Mesenchymal stem cell (in vitro differentiated cells and primary cell): ENCODE data around the gene ENO1.

Experiments used
- DNase-seq: peaks from one replicate; pipeline ENCODE4 v3.0.0-alpha.2; 2013
- H2AFZ ChIP-seq: one replicate; pipeline ENCODE4 v1.6.1; 2013; ENCODE audit warnings: low read depth, mild to moderate bottlenecking, control low read depth, inconsistent platforms, low read length, moderate library complexity
- H2AK5ac ChIP-seq: 2 replicates; pipeline ENCODE4 v1.6.1; 2013; ENCODE audit warnings: low read length, moderate library complexity, mild to moderate bottlenecking, inconsistent platforms; ENCODE audit not compliant: severe bottlenecking
- H2BK120ac ChIP-seq: one replicate; pipeline ENCODE4 v1.6.1; 2013; ENCODE audit warnings: low read depth, mild to moderate bottlenecking, inconsistent platforms, low read length, moderate library complexity
- H2BK12ac ChIP-seq, 2 experiments: one replicate each; pipeline ENCODE4 v1.6.1; 2013; ENCODE audit warnings: inconsistent platforms in 2 of 2, low read length in 2 of 2, mild to moderate bottlenecking in 2 of 2, moderate library complexity in 2 of 2, control low read depth in 1 of 2
- H2BK15ac ChIP-seq: one replicate; pipeline ENCODE4 v1.6.1; 2013; ENCODE audit warnings: mild to moderate bottlenecking, low read depth, inconsistent platforms; ENCODE audit not compliant: poor library complexity, severe bottlenecking
- H2BK5ac ChIP-seq: 2 replicates; pipeline ENCODE4 v1.6.1; 2013; ENCODE audit warnings: low read depth, mild to moderate bottlenecking, low read length, control low read depth, inconsistent platforms; ENCODE audit not compliant: poor library complexity, severe bottlenecking
- H3K14ac ChIP-seq, 2 experiments: one replicate each; pipeline ENCODE4 v1.6.1; 2013; ENCODE audit warnings: inconsistent platforms in 2 of 2, low read length in 2 of 2, control low read depth in 1 of 2, mild to moderate bottlenecking in 1 of 2, moderate library complexity in 1 of 2
- H3K18ac ChIP-seq, 2 experiments: one replicate each; pipeline ENCODE4 v1.6.1; 2013; ENCODE audit warnings: inconsistent platforms in 2 of 2, low read length in 2 of 2, control low read depth in 1 of 2, low read depth in 1 of 2, mild to moderate bottlenecking in 1 of 2
- H3K23ac ChIP-seq, 2 experiments: one replicate each; pipeline ENCODE4 v1.6.1; 2013; ENCODE audit warnings: inconsistent platforms in 2 of 2, low read length in 2 of 2, mild to moderate bottlenecking in 2 of 2, moderate library complexity in 2 of 2, control low read depth in 1 of 2
- H3K27ac ChIP-seq: 2 replicates; pipeline ENCODE4 v1.5.1; 2013; ENCODE audit warnings: mild to moderate bottlenecking, moderate library complexity, low read length, control low read depth, inconsistent platforms; ENCODE audit not compliant: poor library complexity, severe bottlenecking
- H3K27me3 ChIP-seq, 2 experiments: 2 replicates each; pipeline versions ENCODE4 v1.6.1 to v1.7.0; 2013; ENCODE audit warnings: low read length in 2 of 2, mild to moderate bottlenecking in 2 of 2, moderate library complexity in 2 of 2, control low read depth in 1 of 2, inconsistent platforms in 1 of 2; ENCODE audit not compliant: control insufficient read depth in 1 of 2, insufficient read depth in 1 of 2
- H3K36me3 ChIP-seq, 2 experiments: 2 replicates each; pipeline versions ENCODE4 v1.6.1 to v1.7.0; 2013; ENCODE audit warnings: low read length in 2 of 2, control low read depth in 1 of 2, inconsistent platforms in 1 of 2, low read depth in 1 of 2, mild to moderate bottlenecking in 1 of 2; ENCODE audit not compliant: insufficient read depth in 2 of 2, control insufficient read depth in 1 of 2
- H3K4ac ChIP-seq, 2 experiments: one replicate each; pipeline ENCODE4 v1.6.1; 2013; ENCODE audit warnings: inconsistent platforms in 2 of 2, low read length in 2 of 2, mild to moderate bottlenecking in 2 of 2, moderate library complexity in 2 of 2, control low read depth in 1 of 2, low read depth in 1 of 2
- H3K4me1 ChIP-seq: 2 replicates; pipeline ENCODE4 v1.6.1; 2013; ENCODE audit warnings: low read depth, low read length, control low read depth; ENCODE audit not compliant: control insufficient read depth, insufficient read depth
- H3K4me2 ChIP-seq: 2 replicates; pipeline ENCODE4 v1.6.1; 2013; ENCODE audit warnings: low read length, mild to moderate bottlenecking, inconsistent platforms; ENCODE audit not compliant: poor library complexity, severe bottlenecking
- H3K4me3 ChIP-seq, 2 experiments: 2 replicates each; pipeline versions ENCODE4 v1.5.1 to v1.7.0; 2013; ENCODE audit warnings: low read length in 2 of 2, mild to moderate bottlenecking in 2 of 2, control low read depth in 1 of 2, low read depth in 1 of 2; ENCODE audit not compliant: insufficient read depth in 1 of 2
- H3K79me1 ChIP-seq: replicated peaks from 2 replicates; pipeline ENCODE4 v1.6.1; 2013; ENCODE audit warnings: mild to moderate bottlenecking, control low read depth, low read length, inconsistent platforms; ENCODE audit not compliant: poor library complexity, severe bottlenecking
- H3K9ac ChIP-seq: 2 replicates; pipeline ENCODE4 v1.7.0; 2013; ENCODE audit warnings: mild to moderate bottlenecking, low read length, moderate library complexity
- H3K9me3 ChIP-seq: 2 replicates; pipeline ENCODE4 v1.7.0; 2013; ENCODE audit warnings: mild to moderate bottlenecking, low read length; ENCODE audit not compliant: control insufficient read depth
- H4K8ac ChIP-seq: one replicate; pipeline ENCODE4 v1.6.1; 2013; ENCODE audit warnings: inconsistent platforms, mild to moderate bottlenecking, low read length, moderate library complexity
- H4K91ac ChIP-seq: one replicate; pipeline ENCODE4 v1.6.1; 2013; ENCODE audit warnings: mild to moderate bottlenecking, low read length, inconsistent platforms
- WGBS: methylation state at CpG from one replicate; pipeline ENCODE4 v1.1.7; 2013; ENCODE audit warnings: mixed read lengths; 5-methylcytosine and 5-hydroxymethylcytosine counted together

ENO1 gene

GRCh38 chr1:8908388-8909151 is 30.1 kb upstream of the ENO1 start:
- Histone ChIP-seq H3K79me1 (no peaks in the 10 kb centered on the region), H4K91ac (no peak overlapping the region), H2AK5ac (peak overlapping the region; percentile 72), H3K4me3 (no peak overlapping the region), H2BK120ac (no peak overlapping the region), H3K4me2 (no peak overlapping the region), H4K8ac (no peak overlapping the region), H2BK5ac (no peak overlapping the region), H2BK15ac (peak overlapping the region; percentile 38), H3K27ac (no peak overlapping the region), H3K9ac (no peak overlapping the region), H3K23ac (no peak overlapping the region), H3K18ac (no peak overlapping the region), H3K4me1 (peaks cover 15% of the 10 kb centered on the region), H3K4ac (no peak overlapping the region), H3K36me3 (no peaks in the 10 kb centered on the region), H2AFZ (no peak overlapping the region), H2BK12ac (no peak overlapping the region), H3K9me3 (no peaks in the 10 kb centered on the region), H3K14ac (no peak overlapping the region), H3K27me3 (no peaks in the 10 kb centered on the region)
- WGBS, result 87% methylated on average over 15 of the region's 18 CpGs
- DNase-seq, result no peak

- no peak overlapping the region for H3K23ac ChIP-seq
- no peaks in the 10 kb centered on the region for H3K79me1 ChIP-seq
- H4K91ac ChIP-seq, result no peak overlapping the region
- peak overlapping the region in 1 of 2 experiments; percentile 23 for H3K4me3 ChIP-seq
- H2AK5ac ChIP-seq, result peak overlapping the region; percentile 71
- WGBS, result 95% methylated on average over 9 of the region's 9 CpGs
- no peak for DNase-seq
- H2BK5ac ChIP-seq, result peak overlapping the region; percentile 82
- H3K4ac ChIP-seq, result no peak overlapping the region
- H3K27me3 ChIP-seq, result no peaks in the 10 kb centered on the region
- H2BK12ac ChIP-seq, result peak overlapping the region in 1 of 2 experiments; percentile 23
- H2AFZ ChIP-seq, result no peak overlapping the region
- H3K36me3 ChIP-seq, result no peaks in the 10 kb centered on the region
- no peak overlapping the region for H3K4me2 ChIP-seq
- H3K18ac ChIP-seq, result no peak overlapping the region
- H2BK15ac ChIP-seq, result no peak overlapping the region
- H3K9me3 ChIP-seq, result no peaks in the 10 kb centered on the region
- H3K14ac ChIP-seq, result no peak overlapping the region
- H3K9ac ChIP-seq, result peak overlapping the region; percentile 75
- peaks cover 14% of the 10 kb centered on the region for H3K4me1 ChIP-seq
- no peak overlapping the region for H2BK120ac ChIP-seq
- no peak overlapping the region for H4K8ac ChIP-seq
- H3K27ac ChIP-seq, result no peak overlapping the region
These were observed 27.2 kb upstream of the ENO1 start for GRCh38 chr1:8905582-8906191.

- H2AK5ac ChIP-seq, result peak overlapping the region; percentile 63
- H3K4me3 ChIP-seq, result peak overlapping the region in 1 of 2 experiments; percentile 26
- no peaks in the 10 kb centered on the region for H3K36me3 ChIP-seq
- H3K14ac ChIP-seq, result no peak overlapping the region
- 56% methylated on average over 6 of the region's 6 CpGs for WGBS
- peak; percentile 82 for DNase-seq
- H4K8ac ChIP-seq, result no peak overlapping the region
- no peak overlapping the region for H2BK15ac ChIP-seq
- no peak overlapping the region for H3K23ac ChIP-seq
- no peak overlapping the region for H4K91ac ChIP-seq
- H2AFZ ChIP-seq, result no peak overlapping the region
- no peak overlapping the region for H3K18ac ChIP-seq
- H3K4me1 ChIP-seq, result peaks cover 20% of the 10 kb centered on the region
- H3K4ac ChIP-seq, result no peak overlapping the region
- no peak overlapping the region for H3K4me2 ChIP-seq
- no peaks in the 10 kb centered on the region for H3K27me3 ChIP-seq
- peak overlapping the region in 1 of 2 experiments; percentile 23 for H2BK12ac ChIP-seq
- H3K9ac ChIP-seq, result peak overlapping the region; percentile 47
- peak overlapping the region; percentile 82 for H3K27ac ChIP-seq
- H2BK5ac ChIP-seq, result no peak overlapping the region
- no peaks in the 10 kb centered on the region for H3K79me1 ChIP-seq
- no peaks in the 10 kb centered on the region for H3K9me3 ChIP-seq
- H2BK120ac ChIP-seq, result no peak overlapping the region
These were observed 25.6 kb upstream of the ENO1 start for GRCh38 chr1:8903908-8904650.

- Histone ChIP-seq H3K79me1 (no peaks in the 10 kb centered on the region), H2BK12ac (no peak overlapping the region), H3K27me3 (no peaks in the 10 kb centered on the region), H3K4ac (no peak overlapping the region), H3K27ac (peak overlapping the region; percentile 82), H2AK5ac (peak overlapping the region; percentile 96), H2AFZ (no peak overlapping the region), H2BK5ac (peak overlapping the region; percentile 22), H2BK15ac (no peak overlapping the region), H3K9me3 (peaks cover 1% of the 10 kb centered on the region), H3K18ac (peak overlapping the region; percentile 16 to 44), H3K9ac (peak overlapping the region; percentile 47), H3K23ac (no peak overlapping the region), H4K91ac (no peak overlapping the region), H4K8ac (peak overlapping the region; percentile 15), H3K4me1 (peaks cover 18% of the 10 kb centered on the region), H3K36me3 (no peaks in the 10 kb centered on the region), H3K4me3 (peak overlapping the region in 1 of 2 experiments; percentile 26), H3K4me2 (no peak overlapping the region), H3K14ac (no peak overlapping the region), H2BK120ac (no peak overlapping the region)
- DNase-seq, result peak; percentile 40
- 97% methylated on average over 5 of the region's 6 CpGs for WGBS
These were observed 24.9 kb upstream of the ENO1 start for GRCh38 chr1:8903410-8903809.
